GM18867 (cell line): ENCODE data around the gene RIN3.
A peak's percentile ranks its signal among the peaks of the same experiment; 100 is the strongest.

Source experiments
- ATAC-seq: cut with Tn5 transposase; IDR thresholded peaks from one replicate; pipeline ENCODE4 v1.9.1; 2021; ENCODE audit warnings: mild to moderate bottlenecking, moderate library complexity; ENCODE audit not compliant: unreplicated experiment

Gene RIN3

DNA sequence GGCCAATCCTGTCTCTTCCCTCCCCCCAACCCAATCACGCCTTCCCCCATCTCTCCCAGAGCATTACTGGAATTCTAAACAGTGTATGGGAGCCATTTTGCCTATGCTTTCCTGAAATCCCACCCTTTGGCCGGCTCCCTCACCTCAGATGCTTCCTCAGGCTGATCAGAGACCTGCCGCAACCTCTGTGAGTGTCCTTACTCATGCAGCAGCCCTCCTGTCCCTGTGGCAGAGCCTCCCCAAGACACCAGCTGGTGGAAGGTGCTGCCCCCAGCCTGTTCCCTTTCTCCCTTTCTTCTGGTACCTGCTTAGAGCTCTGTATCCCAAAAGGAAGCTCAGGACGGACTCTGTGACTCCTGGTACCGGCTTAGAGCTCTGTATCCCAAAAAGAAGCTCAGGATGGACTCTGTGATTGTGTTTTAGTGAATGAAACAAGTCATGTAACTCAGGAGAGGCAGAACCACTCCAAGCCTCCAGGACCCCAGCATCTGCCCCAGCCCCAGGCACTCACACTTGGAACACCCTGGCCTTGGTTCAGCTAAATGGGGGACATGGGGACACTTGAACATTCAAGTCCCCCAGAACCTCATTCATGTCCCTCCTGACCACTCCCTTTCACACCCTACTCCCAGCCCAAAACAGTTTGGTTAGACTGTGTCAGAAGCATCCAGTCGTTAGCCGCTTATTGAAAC is 29.3 kb upstream of the RIN3 start:
- ATAC-seq: no peak

GRCh38 chr14:92486881-92487280 is 26.7 kb upstream of the RIN3 start:
- no peak for ATAC-seq

DNA sequence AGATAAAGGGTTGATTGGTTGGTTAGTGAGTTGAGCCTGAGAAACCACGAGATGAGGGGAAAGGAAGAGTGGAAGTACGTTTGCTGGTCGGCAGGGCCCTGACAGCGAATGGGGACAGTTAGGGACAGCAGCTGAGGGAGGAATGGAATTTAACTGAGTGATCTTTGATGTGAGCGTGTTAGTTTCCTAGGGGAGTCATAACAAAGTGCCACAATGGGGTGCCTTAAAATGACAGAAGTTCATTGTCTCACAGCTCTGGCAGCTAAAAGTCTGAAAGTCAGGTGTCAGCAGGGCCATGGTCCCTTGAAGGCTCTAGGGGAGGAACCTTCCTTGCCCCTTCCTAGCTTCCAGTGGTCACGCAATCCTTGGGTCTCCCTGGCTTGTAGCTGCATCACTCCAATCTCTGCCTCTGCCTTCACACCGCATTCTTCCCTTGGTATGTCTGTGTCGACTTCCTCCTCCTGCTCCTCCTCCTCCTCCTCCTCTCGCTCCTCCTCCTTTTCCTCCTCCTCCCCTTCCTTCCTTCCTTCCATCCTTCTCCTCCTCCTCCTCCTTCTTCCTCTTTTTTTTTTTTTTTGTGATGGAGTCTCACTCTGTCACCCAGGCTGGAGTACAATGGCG is 26.0 kb upstream of the RIN3 start:
- ATAC-seq: no peak

- ATAC-seq: no peak
Measured at GRCh38 chr14:92489394-92490238, 24.0 kb upstream of the RIN3 start.

- no peak for ATAC-seq
Measured at GRCh38 chr14:92490239-92490959, 23.2 kb upstream of the RIN3 start.

- ATAC-seq: no peak
Measured at GRCh38 chr14:92491782-92492181, 21.8 kb upstream of the RIN3 start.

GRCh38 chr14:92492258-92492657 is 21.3 kb upstream of the RIN3 start:
- no peak for ATAC-seq

DNA sequence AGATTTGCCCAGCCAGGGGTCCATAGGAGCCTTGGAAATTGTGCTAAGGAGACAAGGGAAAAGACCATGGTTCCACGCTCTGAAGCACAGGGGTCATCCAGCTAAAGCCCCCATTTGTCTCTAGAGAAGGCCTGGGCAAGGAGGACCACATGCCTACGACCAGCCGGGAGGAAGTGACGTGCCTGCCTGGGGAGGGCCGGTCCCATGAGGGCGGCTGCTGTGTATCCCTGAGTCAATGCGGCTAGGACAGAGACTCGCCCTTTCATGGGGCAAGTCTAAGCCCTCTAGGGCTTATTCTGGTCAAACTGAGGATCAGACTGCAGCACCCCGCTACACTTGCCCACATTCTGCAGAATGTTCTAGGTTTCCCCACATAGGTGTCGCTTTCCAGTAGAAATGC is 20.6 kb upstream of the RIN3 start:
- ATAC-seq: no peak

GRCh38 chr14:92493492-92493891 is 20.1 kb upstream of the RIN3 start:
- no peak for ATAC-seq

DNA sequence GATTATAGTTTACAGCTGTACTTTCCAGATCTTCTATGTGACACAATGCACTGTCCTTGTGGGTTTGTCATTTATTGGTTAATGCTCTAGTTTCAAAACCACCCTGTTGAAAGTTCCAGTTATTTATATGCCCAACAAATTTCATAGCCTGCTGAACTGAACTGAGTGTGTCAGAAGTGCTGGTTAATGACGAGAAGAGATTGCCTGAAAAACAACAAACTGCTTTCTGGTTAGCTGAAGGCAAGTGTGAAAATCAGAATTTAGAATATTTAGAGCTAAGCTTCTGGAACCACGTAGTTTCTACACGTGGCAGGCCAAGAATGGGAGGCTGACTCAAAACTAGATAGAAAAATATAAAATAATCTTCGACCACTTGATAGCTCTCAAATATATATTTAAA is 19.1 kb upstream of the RIN3 start:
- peak; percentile 67 for ATAC-seq

GRCh38 chr14:92495027-92495426 is 18.6 kb upstream of the RIN3 start:
- ATAC-seq: no peak

DNA sequence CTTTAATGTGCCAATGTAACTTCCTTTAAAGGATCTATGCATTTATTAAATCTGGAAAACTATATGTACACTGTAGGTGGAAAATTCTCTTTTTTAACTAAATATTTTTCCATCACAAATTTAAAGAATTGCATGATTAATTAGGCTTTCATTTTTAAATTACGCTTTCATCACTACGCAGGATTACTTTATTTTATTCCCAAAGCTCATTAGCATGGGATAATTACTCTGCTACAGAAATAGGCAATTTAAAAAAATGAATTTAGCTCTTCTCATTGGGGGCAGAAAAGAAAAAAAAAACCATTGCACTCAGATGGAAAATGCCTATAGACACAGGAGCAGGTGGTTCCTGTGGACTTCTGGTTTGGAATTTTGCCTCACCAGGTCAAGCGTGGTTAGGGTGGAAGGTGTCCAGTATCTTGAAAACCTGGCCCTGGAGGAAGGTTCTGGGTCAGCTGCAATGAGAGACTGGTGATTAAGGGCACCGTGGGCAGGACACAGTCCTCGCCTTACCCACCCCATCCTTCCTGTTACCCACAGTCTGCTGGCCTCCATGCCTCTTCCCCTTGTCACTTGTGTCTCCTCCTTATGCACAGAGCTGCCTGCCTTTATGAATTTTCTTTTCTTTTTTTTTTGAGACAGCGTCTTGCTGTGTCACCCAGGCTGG is 17.3 kb upstream of the RIN3 start:
- no peak for ATAC-seq

DNA sequence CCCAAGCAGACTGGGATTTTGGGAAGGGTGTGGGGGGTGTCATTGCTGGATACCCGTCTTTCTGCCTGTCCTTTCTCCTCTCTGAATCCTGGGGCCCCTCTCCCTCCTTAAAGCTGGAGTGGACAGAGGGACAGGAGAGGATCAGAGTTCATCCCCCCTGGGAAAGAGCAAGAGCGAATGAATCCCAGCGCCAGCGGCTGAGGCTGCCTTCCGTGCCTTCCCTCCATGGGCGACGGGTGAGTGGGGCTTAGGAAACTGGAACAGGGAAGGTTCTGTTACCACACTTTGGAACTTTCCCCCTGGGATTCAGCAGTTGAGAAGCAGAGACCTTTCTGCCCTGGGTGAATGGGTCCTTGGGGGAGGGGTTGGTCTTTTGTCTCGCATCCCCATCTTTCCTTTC is 16.2 kb upstream of the RIN3 start:
- ATAC-seq: no peak

- no peak for ATAC-seq
Measured at GRCh38 chr14:92499234-92499633, 14.3 kb upstream of the RIN3 start.

DNA sequence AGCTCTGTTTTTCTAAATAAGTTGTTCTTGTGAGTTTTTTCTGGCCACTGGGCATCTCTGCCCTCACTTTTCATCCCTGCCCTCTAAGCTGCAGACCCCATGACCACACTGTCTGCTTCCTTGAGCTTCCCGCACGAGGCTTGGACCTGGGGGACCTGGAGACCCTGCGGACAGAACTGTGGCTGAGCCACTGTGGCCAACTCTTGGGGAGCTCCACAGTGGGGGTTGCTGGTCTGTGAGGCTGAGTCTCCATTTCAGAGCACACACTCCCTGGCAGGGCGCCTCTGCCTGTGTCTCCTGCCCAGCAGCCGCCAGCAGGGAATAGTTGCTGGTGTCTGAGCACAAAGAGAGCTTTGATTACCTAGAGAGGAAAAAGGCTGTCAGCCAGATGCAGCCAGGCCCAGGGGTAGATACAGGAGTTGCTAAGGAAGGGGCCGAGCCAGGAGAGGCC is 13.1 kb upstream of the RIN3 start:
- no peak for ATAC-seq

- no peak for ATAC-seq
Measured at GRCh38 chr14:92501891-92502351, 11.7 kb upstream of the RIN3 start.

GRCh38 chr14:92502541-92503286 is 10.9 kb upstream of the RIN3 start:
- ATAC-seq: no peak

DNA sequence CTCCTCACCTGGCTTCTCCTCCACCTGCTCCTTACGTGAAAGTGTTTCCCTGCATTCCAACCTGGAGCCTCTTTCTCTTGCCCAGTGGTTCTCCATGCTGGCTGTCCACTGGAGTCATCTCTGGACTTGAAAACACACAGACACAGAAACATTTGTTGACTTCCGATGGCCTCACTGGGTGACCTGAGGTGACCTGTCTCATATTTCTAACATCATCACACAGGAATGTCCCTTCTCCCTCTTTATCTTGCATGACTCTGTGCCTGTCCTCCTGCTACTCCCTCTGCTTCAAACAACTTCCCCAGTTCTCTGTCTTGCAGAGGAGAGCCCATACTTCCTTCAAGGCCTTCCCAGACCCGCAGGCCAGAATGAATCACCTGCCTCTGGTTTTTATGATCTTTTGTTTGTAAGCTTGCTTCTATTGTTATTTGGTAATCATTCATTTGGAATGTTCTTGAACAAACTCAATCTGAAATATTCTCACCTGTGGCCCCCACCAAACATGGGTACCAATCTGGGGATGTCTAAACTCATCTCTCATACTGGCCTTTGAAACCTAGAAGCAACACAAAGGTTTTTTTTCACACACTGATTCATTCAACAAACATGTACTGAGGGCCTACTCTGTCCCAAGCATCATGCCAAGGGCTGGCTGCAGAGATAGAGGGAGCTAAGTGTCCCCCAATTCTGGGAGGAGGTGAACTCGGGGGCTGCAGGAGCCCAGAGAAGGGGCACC is 9.7 kb upstream of the RIN3 start:
- no peak for ATAC-seq

DNA sequence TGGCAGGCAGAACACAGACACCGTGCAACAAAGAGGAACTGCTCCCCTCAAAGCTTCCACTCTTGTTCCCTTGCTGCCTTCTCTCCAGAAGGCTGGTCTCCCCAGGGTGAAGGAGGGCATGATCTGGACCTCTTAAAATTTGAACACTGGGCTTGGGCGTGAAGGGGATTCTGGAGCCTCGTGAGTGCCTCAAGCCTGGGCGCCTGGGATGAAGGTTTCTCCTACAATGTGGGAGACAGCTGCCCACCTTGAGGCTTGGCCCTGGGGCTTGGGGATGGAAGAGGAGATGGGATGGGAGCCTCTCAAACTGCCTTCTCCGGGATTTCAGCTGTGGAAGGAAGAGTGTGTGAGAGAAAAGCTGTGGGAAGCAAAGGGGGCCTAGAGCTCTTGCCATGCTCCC is 7.8 kb upstream of the RIN3 start:
- no peak for ATAC-seq
